Measurements from ENCODE around the gene TEDC1. TPM values are rescaled to one million over a fixed set of nuclear protein-coding genes. Genes with fewer than 3 reads are reported as not detected.
A peak's percentile ranks its signal among the peaks of the same experiment; 100 is the strongest.

The TEDC1 gene
- polyA plus RNA-seq, 1 donor (not counting 4 experiments of a cell fraction or from before 2014, with no cell fraction given), result 5.0 TPM

DNA sequence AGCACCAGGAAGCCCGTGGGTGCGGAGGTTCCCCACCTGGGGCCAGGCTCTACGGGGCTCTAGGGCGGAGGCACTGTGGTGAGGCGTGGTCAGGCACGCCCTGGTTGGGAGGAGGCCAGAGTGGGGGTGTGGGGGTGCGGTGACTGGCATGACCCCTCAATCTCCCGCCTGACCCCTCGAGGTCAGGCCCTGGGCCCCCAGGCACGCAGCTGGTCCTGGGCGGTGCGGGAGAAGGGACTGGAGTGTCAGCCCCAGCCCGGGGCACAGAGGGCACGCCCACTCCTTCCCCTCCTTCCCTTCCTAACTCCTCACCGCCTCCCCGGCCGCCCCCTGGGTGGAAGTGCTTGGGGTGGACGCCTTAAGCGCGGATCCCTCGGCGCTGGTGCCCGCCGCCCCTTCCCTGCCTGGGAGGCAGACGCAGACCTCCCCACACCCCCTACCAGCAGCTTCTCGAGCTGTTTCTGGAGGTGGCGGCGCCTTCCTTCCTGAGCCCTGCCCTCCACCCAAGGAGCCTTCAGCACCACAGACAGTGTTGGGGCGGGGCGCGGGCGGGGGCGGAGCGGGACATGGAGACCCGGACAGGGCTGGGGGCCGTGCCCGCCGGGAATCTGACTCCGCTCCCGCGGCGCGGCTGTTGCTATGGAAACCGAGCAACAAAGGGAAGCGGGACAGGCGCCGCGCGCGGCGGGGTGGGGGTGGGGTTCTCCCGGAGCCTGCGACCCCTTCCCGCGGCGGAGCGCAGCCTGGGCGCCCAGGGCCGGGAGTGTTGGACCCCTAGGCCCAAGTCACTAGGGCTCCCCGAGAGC, 17.2 kb upstream of the TEDC1 start:
- dilution Hi-C loops (cut with MboI; ENCODE audit: extremely low pct_ligation_motif_present, low sequenced_read_pairs), result no loop called here
- Histone ChIP-seq H3K79me2 (ENCODE audit: control insufficient read depth, insufficient read depth, low read length) (no peaks in the 10 kb centered on the region), H3K9me1 (ENCODE audit: control insufficient read depth, extremely low read depth, insufficient read depth, low read length) (no peaks in the 10 kb centered on the region), H3K9ac (ENCODE audit: control insufficient read depth, extremely low read depth, insufficient read depth, low read length) (peak overlapping the region; percentile 47), H3K36me3 (ENCODE audit: control insufficient read depth in 2 of 2, extremely low read depth in 1 of 2, insufficient read depth in 2 of 2, low read length in 2 of 2) (peaks cover 0 to 2% of the 10 kb centered on the region in 2 experiments), H3K27ac (ENCODE audit: control insufficient read depth, insufficient read depth, low read length) (no peak overlapping the region), H4K20me1 (ENCODE audit: control insufficient read depth, extremely low read depth, insufficient read depth, low read length) (peaks cover 4% of the 10 kb centered on the region), H3K27me3 (ENCODE audit: control insufficient read depth, extremely low read depth, insufficient read depth, low read length) (peaks cover 17% of the 10 kb centered on the region), H2AFZ (ENCODE audit: control insufficient read depth, low read length) (no peak overlapping the region), H3K4me2 (ENCODE audit: control insufficient read depth, extremely low read depth, insufficient read depth, low read depth, low read length) (peak overlapping the region; percentile 61), H3K4me3 (ENCODE audit: control insufficient read depth in 2 of 3, extremely low read depth in 1 of 3, insufficient read depth in 2 of 3, low read depth in 1 of 3, low read length in 3 of 3) (peak overlapping the region; percentile 41 to 64 (median 57)), H3K4me1 (ENCODE audit: control insufficient read depth, extremely low read depth, insufficient read depth, low read length) (peaks cover 17% of the 10 kb centered on the region), H3K9me3 (ENCODE audit: control insufficient read depth, low read depth, low read length) (no peaks in the 10 kb centered on the region)
- TF ChIP-seq EZH2 (IDR thresholded peaks at IDR 0.05; ENCODE audit: low read length), result no peak
- TF ChIP-seq, protein P1, sequence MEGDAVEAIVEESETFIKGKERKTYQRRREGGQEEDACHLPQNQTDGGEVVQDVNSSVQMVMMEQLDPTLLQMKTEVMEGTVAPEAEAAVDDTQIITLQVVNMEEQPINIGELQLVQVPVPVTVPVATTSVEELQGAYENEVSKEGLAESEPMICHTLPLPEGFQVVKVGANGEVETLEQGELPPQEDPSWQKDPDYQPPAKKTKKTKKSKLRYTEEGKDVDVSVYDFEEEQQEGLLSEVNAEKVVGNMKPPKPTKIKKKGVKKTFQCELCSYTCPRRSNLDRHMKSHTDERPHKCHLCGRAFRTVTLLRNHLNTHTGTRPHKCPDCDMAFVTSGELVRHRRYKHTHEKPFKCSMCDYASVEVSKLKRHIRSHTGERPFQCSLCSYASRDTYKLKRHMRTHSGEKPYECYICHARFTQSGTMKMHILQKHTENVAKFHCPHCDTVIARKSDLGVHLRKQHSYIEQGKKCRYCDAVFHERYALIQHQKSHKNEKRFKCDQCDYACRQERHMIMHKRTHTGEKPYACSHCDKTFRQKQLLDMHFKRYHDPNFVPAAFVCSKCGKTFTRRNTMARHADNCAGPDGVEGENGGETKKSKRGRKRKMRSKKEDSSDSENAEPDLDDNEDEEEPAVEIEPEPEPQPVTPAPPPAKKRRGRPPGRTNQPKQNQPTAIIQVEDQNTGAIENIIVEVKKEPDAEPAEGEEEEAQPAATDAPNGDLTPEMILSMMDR (optimal IDR thresholded peaks at IDR 0.05 in 1 of 3, IDR thresholded peaks at IDR 0.05 in 1 of 3, conservative IDR thresholded peaks at IDR 0.05 in 1 of 3; ENCODE audit: extremely low read depth in 1 of 3, insufficient read depth in 2 of 3, low read length in 3 of 3), result no peak
- DNase-seq (ENCODE audit: low read depth, low spot score) (no peak), FAIRE-seq (no peak)

DNA sequence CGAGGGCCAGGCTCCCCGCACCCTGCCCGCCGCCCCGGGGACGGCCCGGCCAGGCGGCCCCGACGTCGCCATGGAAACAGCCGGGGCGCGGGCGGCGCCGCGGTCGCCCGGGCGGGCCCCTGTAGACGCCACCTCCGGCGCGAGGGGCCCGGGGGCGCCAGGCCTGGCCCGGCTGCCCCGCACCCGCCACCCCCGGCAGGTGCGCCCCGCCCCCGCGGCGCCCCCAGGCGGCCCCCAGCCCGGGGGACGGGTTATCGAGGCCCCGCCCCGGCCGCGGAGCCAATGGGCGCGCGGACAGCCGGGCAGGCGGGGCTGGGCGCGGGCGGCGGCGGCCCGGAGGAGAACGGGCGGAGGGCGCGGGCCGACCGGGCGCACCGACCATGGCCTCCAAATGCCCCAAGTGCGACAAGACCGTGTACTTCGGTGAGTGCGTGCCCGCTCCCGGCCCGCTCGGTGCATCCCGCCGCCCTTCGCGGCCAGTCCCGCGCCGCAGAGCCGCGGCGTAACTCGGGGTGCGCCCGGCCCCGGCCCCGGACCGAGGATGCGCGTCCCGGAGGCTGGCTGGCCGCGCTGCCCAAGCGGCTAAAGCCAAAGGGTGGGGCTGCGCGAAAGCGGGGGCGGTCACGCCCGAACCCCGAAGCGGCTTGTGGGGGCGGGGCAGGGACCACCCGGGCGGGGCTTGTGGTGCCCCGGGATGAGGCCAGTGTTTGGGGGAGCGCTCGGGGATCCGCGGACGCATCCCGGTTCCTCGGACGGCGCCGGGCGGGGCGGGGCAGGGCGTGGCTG, 16.4 kb upstream of the TEDC1 start, which contains the start of gene CRIP2:
CRIP2 (plus strand) TSS at position 339 of the 786 bp plus-strand sequence; CDS start at position 381, 42 bp downstream.
- Histone ChIP-seq H3K9me1 (ENCODE audit: control insufficient read depth, extremely low read depth, insufficient read depth, low read length) (no peaks in the 10 kb centered on the region), H3K36me3 (ENCODE audit: control insufficient read depth in 2 of 2, extremely low read depth in 1 of 2, insufficient read depth in 2 of 2, low read length in 2 of 2) (peaks cover 0 to 2% of the 10 kb centered on the region in 2 experiments), H3K4me1 (ENCODE audit: control insufficient read depth, extremely low read depth, insufficient read depth, low read length) (peaks cover 17% of the 10 kb centered on the region), H3K79me2 (ENCODE audit: control insufficient read depth, insufficient read depth, low read length) (no peaks in the 10 kb centered on the region), H3K4me3 (ENCODE audit: control insufficient read depth in 2 of 3, extremely low read depth in 1 of 3, insufficient read depth in 2 of 3, low read depth in 1 of 3, low read length in 3 of 3) (peak within 1 kb of the TSS; percentile 41 to 64 (median 57)), H3K9me3 (ENCODE audit: control insufficient read depth, low read depth, low read length) (no peaks in the 10 kb centered on the region), H3K4me2 (ENCODE audit: control insufficient read depth, extremely low read depth, insufficient read depth, low read depth, low read length) (peak within 1 kb of the TSS; percentile 61), H3K27me3 (ENCODE audit: control insufficient read depth, extremely low read depth, insufficient read depth, low read length) (peaks cover 17% of the 10 kb centered on the region), H3K27ac (ENCODE audit: control insufficient read depth, insufficient read depth, low read length) (no peak within 1 kb of the TSS), H4K20me1 (ENCODE audit: control insufficient read depth, extremely low read depth, insufficient read depth, low read length) (peaks cover 4% of the 10 kb centered on the region), H2AFZ (ENCODE audit: control insufficient read depth, low read length) (peak within 1 kb of the TSS; percentile 37), H3K9ac (ENCODE audit: control insufficient read depth, extremely low read depth, insufficient read depth, low read length) (peak within 1 kb of the TSS; percentile 47)
- TF ChIP-seq EZH2 (IDR thresholded peaks at IDR 0.05; ENCODE audit: low read length), result no peak
- TF ChIP-seq, protein P1 (optimal IDR thresholded peaks at IDR 0.05 in 1 of 3, IDR thresholded peaks at IDR 0.05 in 1 of 3, conservative IDR thresholded peaks at IDR 0.05 in 1 of 3; ENCODE audit: extremely low read depth in 1 of 3, insufficient read depth in 2 of 3, low read length in 3 of 3), result no peak
- DNase-seq (ENCODE audit: low read depth, low spot score) (no peak), FAIRE-seq (no peak)
- dilution Hi-C loops (cut with MboI; ENCODE audit: extremely low pct_ligation_motif_present, low sequenced_read_pairs), result no loop called here

All from keratinocyte (primary cell).